K562 (cell line): ENCODE measurements around the gene IL18RAP. TPM values are rescaled to one million over a fixed set of nuclear protein-coding genes. Genes with fewer than 3 reads are reported as not detected.

ENCODE experiments used
- ATAC-seq: fragments of 200-7000 bp; cut with Tn5 transposase; 3 replicates; pipeline ENCODE4 v1.9.1; 2020; ENCODE audit warnings: moderate library complexity
- BruUV-seq: library from RNA; stranded (reverse); fragments of 400-500 nt; replicated peaks from 2 replicates; lab custom pipeline; 2021; lab: Mats Ljungman, UMichigan
- CTCF ChIA-PET: fragments of 300-600 bp; formaldehyde crosslinking; extraction: SDS; loops from one replicate; lab custom pipeline; 2021; ENCODE audit warnings: low intra/inter-chr PET ratio; lab: Yijun Ruan, JAX
- POLR2A ChIA-PET: fragments of 300-600, 350-650 bp; sonication (Branson Sonifier 250); formaldehyde crosslinking; extraction: SDS; loops from one replicate; lab custom pipeline; 2021; ENCODE audit warnings: antibody characterized with exemption, inconsistent platforms; lab: Yijun Ruan, JAX
- DNase-seq, 4 experiments: peaks; one replicate each; pipeline versions ENCODE4 v3.0.0 to v3.0.0-alpha.2; 2011 to 2018; ENCODE audit warnings: low spot score in 3 of 4, mixed read lengths in 3 of 4; ENCODE audit errors: extremely low read depth in 1 of 4
- FAIRE-seq: peaks from 2 replicates; lab custom pipeline; 2011; peaks lifted over from hg19 to GRCh38; lab: Jason Lieb, UNC
- H2AFZ ChIP-seq: 2 replicates; pipeline ENCODE4 v1.6.0; 2011; ENCODE audit warnings: low read depth, low read length, control low read depth, inconsistent platforms
- H3K27ac ChIP-seq: fragments of 200-600 bp; 3 replicates; pipeline ENCODE4 v1.8.0; 2011; ENCODE audit warnings: low read depth, mild to moderate bottlenecking, control low read depth, inconsistent platforms, low read length, moderate library complexity, mixed read lengths; ENCODE audit errors: extremely low read depth
- H3K27me3 ChIP-seq, 2 experiments: fragments of 300-600 bp in 1 of 2; 2 replicates in 1 of 2; 3 replicates in 1 of 2; pipeline versions ENCODE4 v1.6.0 to v1.8.0; 2011; ENCODE audit warnings: inconsistent platforms in 2 of 2, low read length in 2 of 2, mild to moderate bottlenecking in 1 of 2, mixed read lengths in 1 of 2, moderate library complexity in 1 of 2; ENCODE audit not compliant: control insufficient read depth in 2 of 2, insufficient read depth in 2 of 2
- H3K36me3 ChIP-seq: fragments of 300-600 bp; 3 replicates; pipeline ENCODE4 v1.8.0; 2011; ENCODE audit warnings: mild to moderate bottlenecking, low read length, inconsistent platforms; ENCODE audit not compliant: control insufficient read depth, insufficient read depth
- H3K4me1 ChIP-seq, 2 experiments: fragments of 200-600 bp in 1 of 2; replicated peaks in 1 of 2; 2 replicates in 1 of 2; 3 replicates in 1 of 2; pipeline versions ENCODE4 v1.5.1 to v1.8.0; 2011; ENCODE audit warnings: inconsistent platforms in 2 of 2, low read length in 2 of 2, mild to moderate bottlenecking in 1 of 2, mixed read lengths in 1 of 2, moderate library complexity in 1 of 2; ENCODE audit not compliant: control insufficient read depth in 2 of 2, insufficient read depth in 2 of 2
- H3K4me2 ChIP-seq: 2 replicates; pipeline ENCODE4 v1.6.1; 2011; ENCODE audit warnings: low read length, control low read depth, inconsistent platforms, mixed read lengths; ENCODE audit not compliant: insufficient read depth
- H3K4me3 ChIP-seq: fragments of 200-600 bp; sonication (generic), shearing (Covaris generic); 2 replicates; pipeline ENCODE4 v1.5.1; 2016; ENCODE audit warnings: control low read depth, inconsistent platforms
- H3K79me2 ChIP-seq: fragments of 200-600 bp; 3 replicates; pipeline ENCODE4 v1.8.0; 2011; ENCODE audit warnings: low read length, inconsistent platforms; ENCODE audit not compliant: control insufficient read depth, insufficient read depth
- H3K9ac ChIP-seq, 2 experiments: 2 replicates each; pipeline versions ENCODE4 v1.6.0 to v1.6.1; 2011; ENCODE audit warnings: low read depth in 2 of 2, low read length in 2 of 2, control low read depth in 1 of 2, inconsistent platforms in 1 of 2, mild to moderate bottlenecking in 1 of 2, mixed read lengths in 1 of 2; ENCODE audit not compliant: insufficient read depth in 1 of 2
- H3K9me1 ChIP-seq: one replicate; pipeline ENCODE4 v1.6.0; 2011; ENCODE audit warnings: inconsistent platforms, mild to moderate bottlenecking, low read length, moderate library complexity; ENCODE audit not compliant: control insufficient read depth, insufficient read depth
- H3K9me3 ChIP-seq: replicated peaks from 2 replicates; pipeline ENCODE4 v1.5.1; 2011; ENCODE audit warnings: low read depth, low read length, inconsistent platforms; ENCODE audit not compliant: control insufficient read depth, insufficient read depth
- H4K20me1 ChIP-seq: replicated peaks from 2 replicates; pipeline ENCODE4 v1.6.1; 2011; ENCODE audit warnings: low read length, inconsistent platforms, mixed read lengths; ENCODE audit not compliant: control insufficient read depth, insufficient read depth
- CEBPG ChIP-seq, 3 experiments: fragments of 200-800 bp in 1 of 3; sonication (Bioruptor generic) in 1 of 3; sonication (generic) in 1 of 3; formaldehyde crosslinking in 1 of 3; IDR thresholded peaks in 2 of 3; conservative IDR thresholded peaks in 1 of 3; 2 replicates each; pipeline versions ENCODE4 v1.6.1 to v1.8.0; 2016 to 2022; ENCODE audit warnings: missing compliant biosample characterization in 2 of 3, missing genetic modification characterization in 2 of 3, mild to moderate bottlenecking in 1 of 3, missing genetic modification reagents in 1 of 3
- MEF2D ChIP-seq: conservative IDR thresholded peaks from 2 replicates; pipeline ENCODE4 v1.6.1; 2016; ENCODE audit warnings: low read depth, missing genetic modification characterization, missing compliant biosample characterization
- TSC22D4 ChIP-seq: fragments of 450-650 bp; IDR thresholded peaks from 2 replicates; pipeline ENCODE4 v1.6.1; 2016; ENCODE audit warnings: missing genetic modification characterization, missing biosample characterization, control low read depth
- ZKSCAN8 ChIP-seq: fragments of 200-800 bp; sonication (Bioruptor generic); IDR thresholded peaks from 2 replicates; pipeline ENCODE4 v1.6.1; 2016; ENCODE audit warnings: missing genetic modification characterization, missing compliant biosample characterization
- WGBS: fragments of 100-300 bp; shearing (Covaris generic); methylation state at CpG from one replicate; pipeline ENCODE4 v1.1.6; 2016; ENCODE audit warnings: low coverage, mixed read lengths; ENCODE audit not compliant: insufficient coverage; ENCODE audit errors: missing lambda C conversion rate; 5-methylcytosine and 5-hydroxymethylcytosine counted together
- in situ Hi-C: fragments of 300-500 bp; cut with MboI; formaldehyde crosslinking; loops from 4 replicates; pipeline ENCODE4 v1.15.0; 2018; ENCODE audit warnings: inconsistent platforms, mixed read lengths
- intact Hi-C: fragments of 100-400 bp; cut with micrococcal nuclease; formaldehyde crosslinking; loops from 2 replicates; pipeline ENCODE4 v1.14.2; 2022
- polyA plus RNA-seq, 8 experiments: library from polyadenylated mRNA; depleted of rRNA in 4 of 8; stranded (reverse) in 5 of 8; unstranded in 3 of 8; fragments of >200 nt; fragmentation: Nextera tagmentation in 2 of 8; fragmentation: Illumina TruSeq in 1 of 8; extraction: Ambion mirVana in 2 of 8; extraction: Trizol in 1 of 8; gene quantifications; 2 replicates each; pipeline versions ENCODE4 v1.2.1 to v1.2.3, GENCODE V29; 2011 to 2014; ENCODE audit warnings: inconsistent platforms in 1 of 8, missing spikeins in 1 of 8
- total RNA-seq, 7 experiments: library from RNA; depleted of rRNA in 6 of 7; stranded (reverse); fragments of >200 nt in 6 of 7; fragmentation: Illumina TruSeq in 2 of 7; extraction: Trizol in 2 of 7; gene quantifications; 2 replicates each; pipeline versions ENCODE4 v1.2.1 to v1.2.3, GENCODE V29; 2011 to 2021; ENCODE audit warnings: low replicate concordance in 1 of 7
- TF ChIP-seq, protein P1 (sequence below): fragments of 200-800 bp; sonication (Bioruptor generic); IDR thresholded peaks from 2 replicates; pipeline ENCODE4 v1.6.1; 2016; ENCODE audit warnings: missing genetic modification characterization, missing compliant biosample characterization
- TF ChIP-seq, protein P2 (sequence below): IDR thresholded peaks from 2 replicates; pipeline ENCODE4 v1.6.1; 2011; ENCODE audit not compliant: insufficient read length; ENCODE audit errors: extremely low read depth
- TF ChIP-seq, protein P3 (sequence below), 2 experiments: fragments of 450-650 bp in 1 of 2; sonication (generic) in 1 of 2; formaldehyde crosslinking in 1 of 2; IDR thresholded peaks in 1 of 2; conservative IDR thresholded peaks in 1 of 2; 2 replicates each; pipeline versions ENCODE4 v1.6.1 to v1.8.1; 2016 to 2023; ENCODE audit warnings: mild to moderate bottlenecking in 2 of 2, moderate library complexity in 2 of 2, inconsistent platforms in 1 of 2, missing genetic modification reagents in 1 of 2

The IL18RAP gene
- total and polyA plus RNA-seq, 9 of the 15 experiments (the other 6 are each of a cell fraction or from before 2014, with no cell fraction given) = 1.1 to 20.5 (median 5.8) TPM

DNA sequence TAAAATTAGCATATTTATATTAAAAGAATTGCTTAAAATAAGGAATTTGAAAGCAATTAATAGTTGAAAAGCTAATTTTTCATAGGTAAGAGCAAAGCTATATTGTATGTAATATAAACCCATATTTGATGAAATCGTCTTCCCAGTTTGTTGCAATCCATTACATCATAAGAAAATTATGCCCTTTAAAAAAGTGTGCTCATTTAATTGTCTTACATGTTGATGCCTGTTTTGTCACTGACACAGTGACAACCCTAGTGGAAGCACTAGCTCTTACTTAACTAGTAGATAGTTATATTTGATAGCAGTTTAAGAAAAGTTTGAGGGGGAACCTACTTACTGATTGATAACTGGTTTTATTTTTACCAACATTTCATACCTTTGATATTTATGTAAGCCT is 30.0 kb upstream of the IL18RAP start:
- no peak overlapping the region for H3K4me3 ChIP-seq
- H2AFZ ChIP-seq = no peak overlapping the region
- no peak for FAIRE-seq
- no peaks in the 10 kb centered on the region for H3K9me1 ChIP-seq
- intact Hi-C loops (no loop called here), in situ Hi-C loops (no loop called here)
- H3K36me3 ChIP-seq = no peaks in the 10 kb centered on the region
- CTCF ChIA-PET = no interaction called here
- no peak overlapping the region for H3K4me2 ChIP-seq
- no peaks in the 10 kb centered on the region for H3K79me2 ChIP-seq
- POLR2A ChIA-PET = interaction anchor here (0.7 kb wide), 1 partner anchor 53 kb away, joined by 3 read pairs; no protein-coding TSS in a partner anchor
- no peaks in the 10 kb centered on the region for H3K9me3 ChIP-seq
- H3K27ac ChIP-seq = no peak overlapping the region
- WGBS = 0% methylated on average over 1 of the region's 1 CpG
- no peaks in the 10 kb centered on the region for H3K27me3 ChIP-seq
- no peak for DNase-seq
- H3K4me1 ChIP-seq = peaks cover 4 to 7% of the 10 kb centered on the region in 2 experiments; a peak in 4 of 5 replicates
- H3K9ac ChIP-seq = no peak overlapping the region
- ATAC-seq = no peak
- TF ChIP-seq, protein P1, sequence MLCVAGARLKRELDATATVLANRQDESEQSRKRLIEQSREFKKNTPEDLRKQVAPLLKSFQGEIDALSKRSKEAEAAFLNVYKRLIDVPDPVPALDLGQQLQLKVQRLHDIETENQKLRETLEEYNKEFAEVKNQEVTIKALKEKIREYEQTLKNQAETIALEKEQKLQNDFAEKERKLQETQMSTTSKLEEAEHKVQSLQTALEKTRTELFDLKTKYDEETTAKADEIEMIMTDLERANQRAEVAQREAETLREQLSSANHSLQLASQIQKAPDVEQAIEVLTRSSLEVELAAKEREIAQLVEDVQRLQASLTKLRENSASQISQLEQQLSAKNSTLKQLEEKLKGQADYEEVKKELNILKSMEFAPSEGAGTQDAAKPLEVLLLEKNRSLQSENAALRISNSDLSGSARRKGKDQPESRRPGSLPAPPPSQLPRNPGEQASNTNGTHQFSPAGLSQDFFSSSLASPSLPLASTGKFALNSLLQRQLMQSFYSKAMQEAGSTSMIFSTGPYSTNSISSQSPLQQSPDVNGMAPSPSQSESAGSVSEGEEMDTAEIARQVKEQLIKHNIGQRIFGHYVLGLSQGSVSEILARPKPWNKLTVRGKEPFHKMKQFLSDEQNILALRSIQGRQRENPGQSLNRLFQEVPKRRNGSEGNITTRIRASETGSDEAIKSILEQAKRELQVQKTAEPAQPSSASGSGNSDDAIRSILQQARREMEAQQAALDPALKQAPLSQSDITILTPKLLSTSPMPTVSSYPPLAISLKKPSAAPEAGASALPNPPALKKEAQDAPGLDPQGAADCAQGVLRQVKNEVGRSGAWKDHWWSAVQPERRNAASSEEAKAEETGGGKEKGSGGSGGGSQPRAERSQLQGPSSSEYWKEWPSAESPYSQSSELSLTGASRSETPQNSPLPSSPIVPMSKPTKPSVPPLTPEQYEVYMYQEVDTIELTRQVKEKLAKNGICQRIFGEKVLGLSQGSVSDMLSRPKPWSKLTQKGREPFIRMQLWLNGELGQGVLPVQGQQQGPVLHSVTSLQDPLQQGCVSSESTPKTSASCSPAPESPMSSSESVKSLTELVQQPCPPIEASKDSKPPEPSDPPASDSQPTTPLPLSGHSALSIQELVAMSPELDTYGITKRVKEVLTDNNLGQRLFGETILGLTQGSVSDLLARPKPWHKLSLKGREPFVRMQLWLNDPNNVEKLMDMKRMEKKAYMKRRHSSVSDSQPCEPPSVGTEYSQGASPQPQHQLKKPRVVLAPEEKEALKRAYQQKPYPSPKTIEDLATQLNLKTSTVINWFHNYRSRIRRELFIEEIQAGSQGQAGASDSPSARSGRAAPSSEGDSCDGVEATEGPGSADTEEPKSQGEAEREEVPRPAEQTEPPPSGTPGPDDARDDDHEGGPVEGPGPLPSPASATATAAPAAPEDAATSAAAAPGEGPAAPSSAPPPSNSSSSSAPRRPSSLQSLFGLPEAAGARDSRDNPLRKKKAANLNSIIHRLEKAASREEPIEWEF (CRISPR knock-in tag) = no peak
- TF ChIP-seq ZKSCAN8 (CRISPR knock-in tag) = no peak
- TF ChIP-seq MEF2D (tag) = no peak
- no peak for TF ChIP-seq CEBPG (CRISPR knock-in tag; IDR thresholded peaks at IDR 0.05)
- TF ChIP-seq CEBPG (tag; conservative IDR thresholded peaks at IDR 0.05 in 1 of 2, IDR thresholded peaks at IDR 0.05 in 1 of 2) = peak; percentile 33 to 91; a peak in 3 of 4 replicates
- no peak for TF ChIP-seq TSC22D4 (tag)
- TF ChIP-seq, protein P2, sequence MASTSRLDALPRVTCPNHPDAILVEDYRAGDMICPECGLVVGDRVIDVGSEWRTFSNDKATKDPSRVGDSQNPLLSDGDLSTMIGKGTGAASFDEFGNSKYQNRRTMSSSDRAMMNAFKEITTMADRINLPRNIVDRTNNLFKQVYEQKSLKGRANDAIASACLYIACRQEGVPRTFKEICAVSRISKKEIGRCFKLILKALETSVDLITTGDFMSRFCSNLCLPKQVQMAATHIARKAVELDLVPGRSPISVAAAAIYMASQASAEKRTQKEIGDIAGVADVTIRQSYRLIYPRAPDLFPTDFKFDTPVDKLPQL = no peak
- TF ChIP-seq, protein P3, sequence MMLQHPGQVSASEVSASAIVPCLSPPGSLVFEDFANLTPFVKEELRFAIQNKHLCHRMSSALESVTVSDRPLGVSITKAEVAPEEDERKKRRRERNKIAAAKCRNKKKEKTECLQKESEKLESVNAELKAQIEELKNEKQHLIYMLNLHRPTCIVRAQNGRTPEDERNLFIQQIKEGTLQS (IDR thresholded peaks at IDR 0.05) = peak; percentile 18; the same call in 1 of the 2 replicates
- TF ChIP-seq, protein P3 (CRISPR knock-in tag; conservative IDR thresholded peaks at IDR 0.05) = no peak
- BruUV-seq = no TSS peak
- no peaks in the 10 kb centered on the region for H4K20me1 ChIP-seq
